DND-41 (cell line): ENCODE data around the gene VEGFA.

ENCODE experiments used
- EZH2 ChIP-seq: IDR thresholded peaks from 3 replicates; pipeline ENCODE4 v1.6.1; 2012; ENCODE audit warnings: borderline replicate concordance, low read depth, mild to moderate bottlenecking, moderate library complexity, low read length, inconsistent platforms; ENCODE audit not compliant: severe bottlenecking
- TF ChIP-seq, protein P1 (sequence below): IDR thresholded peaks from 2 replicates; pipeline ENCODE4 v1.5.1; 2012; ENCODE audit warnings: borderline replicate concordance, low read length, moderate library complexity, mild to moderate bottlenecking; ENCODE audit not compliant: poor library complexity, severe bottlenecking; ENCODE audit errors: extremely low read depth

DNA sequence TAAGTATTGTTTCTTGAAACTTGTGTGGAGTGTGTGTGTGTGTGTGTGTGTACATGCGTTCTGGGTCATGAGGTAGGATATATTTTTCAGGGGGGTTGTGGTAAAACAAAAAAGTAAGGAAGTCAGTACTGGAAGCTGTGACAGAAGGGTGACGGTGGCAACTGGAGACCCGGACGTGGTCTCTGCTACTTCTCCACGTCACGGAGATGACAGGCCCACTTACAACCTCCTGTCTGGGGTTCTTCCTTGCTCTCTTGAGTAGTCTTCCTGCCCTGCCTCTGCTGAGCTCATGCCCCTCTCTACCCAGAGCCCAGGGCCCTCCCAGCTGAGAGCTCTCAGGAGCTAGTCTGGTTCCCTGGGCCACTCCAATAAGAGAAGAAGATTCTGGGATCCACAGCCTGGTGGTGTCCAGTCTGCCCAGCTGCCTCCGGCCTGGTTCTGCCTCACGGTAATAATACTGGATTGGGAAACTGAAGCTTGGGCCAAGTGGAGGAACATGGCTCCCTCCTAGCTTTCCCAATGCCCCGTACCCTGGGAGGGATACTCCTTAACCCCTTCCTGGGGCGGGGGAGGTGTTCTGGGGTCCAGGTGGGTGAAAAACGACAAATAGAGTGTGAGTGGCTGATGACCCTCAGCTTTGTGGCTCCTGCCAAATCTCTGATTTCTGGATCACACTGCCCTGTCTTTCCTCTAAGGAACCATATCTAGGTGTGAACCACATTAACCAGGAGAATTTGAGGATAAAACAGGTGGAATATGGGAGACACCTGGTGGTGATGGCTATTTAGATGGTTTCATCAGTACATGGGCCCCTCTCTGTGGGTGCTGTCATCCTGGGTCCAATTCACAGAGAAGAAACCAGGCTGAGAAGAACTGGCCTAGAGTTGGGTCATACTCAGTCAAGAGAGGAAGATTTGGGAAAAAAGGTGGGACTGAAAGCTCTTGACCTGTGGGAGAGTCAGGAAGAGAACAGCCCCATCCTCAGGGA is 27.2 kb downstream of the VEGFA start:
- TF ChIP-seq, protein P1, sequence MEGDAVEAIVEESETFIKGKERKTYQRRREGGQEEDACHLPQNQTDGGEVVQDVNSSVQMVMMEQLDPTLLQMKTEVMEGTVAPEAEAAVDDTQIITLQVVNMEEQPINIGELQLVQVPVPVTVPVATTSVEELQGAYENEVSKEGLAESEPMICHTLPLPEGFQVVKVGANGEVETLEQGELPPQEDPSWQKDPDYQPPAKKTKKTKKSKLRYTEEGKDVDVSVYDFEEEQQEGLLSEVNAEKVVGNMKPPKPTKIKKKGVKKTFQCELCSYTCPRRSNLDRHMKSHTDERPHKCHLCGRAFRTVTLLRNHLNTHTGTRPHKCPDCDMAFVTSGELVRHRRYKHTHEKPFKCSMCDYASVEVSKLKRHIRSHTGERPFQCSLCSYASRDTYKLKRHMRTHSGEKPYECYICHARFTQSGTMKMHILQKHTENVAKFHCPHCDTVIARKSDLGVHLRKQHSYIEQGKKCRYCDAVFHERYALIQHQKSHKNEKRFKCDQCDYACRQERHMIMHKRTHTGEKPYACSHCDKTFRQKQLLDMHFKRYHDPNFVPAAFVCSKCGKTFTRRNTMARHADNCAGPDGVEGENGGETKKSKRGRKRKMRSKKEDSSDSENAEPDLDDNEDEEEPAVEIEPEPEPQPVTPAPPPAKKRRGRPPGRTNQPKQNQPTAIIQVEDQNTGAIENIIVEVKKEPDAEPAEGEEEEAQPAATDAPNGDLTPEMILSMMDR, result no peak
- no peak for TF ChIP-seq EZH2
